Measurements from ENCODE around the gene PLXNA2.
A peak's percentile ranks its signal among the peaks of the same experiment; 100 is the strongest.

Gene PLXNA2

GRCh38 chr1:208181364-208181763, 62.8 kb downstream of the PLXNA2 start:
- H4K5ac ChIP-seq (ENCODE audit: low read length): no peak overlapping the region
- H3K56ac ChIP-seq (ENCODE audit: low read length): no peak overlapping the region
- H3K4me3 ChIP-seq (ENCODE audit: low read length): no peak overlapping the region
- H3K27ac ChIP-seq (ENCODE audit: low read depth, low read length): no peak overlapping the region
- no CpG with 5 or more reads among the region's 4 CpGs for WGBS (ENCODE audit: extremely low coverage, insufficient coverage, low lambda C conversion rate)
- H2BK15ac ChIP-seq (replicated peaks; ENCODE audit: low read depth): no peak overlapping the region
- H2AK5ac ChIP-seq (ENCODE audit: low read length): no peak overlapping the region
- no peak for DNase-seq
- no peak overlapping the region for H2BK5ac ChIP-seq (ENCODE audit: low read length)
- H3K79me1 ChIP-seq (ENCODE audit: low read length): peaks cover 8% of the 10 kb centered on the region
- peaks cover 23% of the 10 kb centered on the region for H3K4me1 ChIP-seq (ENCODE audit: control insufficient read depth, low read depth, low read length)
- H3K4ac ChIP-seq (ENCODE audit: low read depth, low read length): no peak overlapping the region
- H4K8ac ChIP-seq (ENCODE audit: low read depth, low read length): no peak overlapping the region
- H3K4me2 ChIP-seq (ENCODE audit: low read length): no peak overlapping the region
- no peak overlapping the region for H3K18ac ChIP-seq (ENCODE audit: low read length)
- H2BK120ac ChIP-seq (ENCODE audit: low read depth, low read length): no peak overlapping the region
- H3K36me3 ChIP-seq (ENCODE audit: control insufficient read depth, insufficient read depth, low read length): peaks cover 2% of the 10 kb centered on the region
- H3K23ac ChIP-seq (ENCODE audit: low read length): no peak overlapping the region
- no peaks in the 10 kb centered on the region for H3K27me3 ChIP-seq (ENCODE audit: insufficient read depth, low read length, poor library complexity)
- no peaks in the 10 kb centered on the region for H3K79me2 ChIP-seq (ENCODE audit: control insufficient read depth, insufficient read depth, low read length)
- H3K9ac ChIP-seq (ENCODE audit: low read length): no peak overlapping the region

DNA sequence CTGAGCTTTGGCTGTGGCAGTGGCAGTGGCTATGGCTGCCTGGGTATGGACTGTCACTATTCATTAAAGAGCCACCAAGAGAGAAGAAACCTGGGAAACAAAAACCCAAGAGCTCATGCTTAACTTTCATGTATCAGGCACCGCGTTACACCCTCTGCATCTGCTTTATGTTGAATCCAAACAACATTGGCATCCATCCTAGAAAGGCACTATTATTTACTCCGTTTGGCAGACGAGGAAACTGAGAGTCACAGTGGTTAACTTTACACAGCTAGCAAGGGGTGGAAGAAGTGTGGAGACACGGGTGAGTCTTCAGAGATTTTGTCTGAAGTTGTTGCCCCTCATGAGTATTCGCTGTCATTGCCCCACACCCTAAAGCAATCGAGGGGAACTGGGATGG, 63.8 kb downstream of the PLXNA2 start:
- peaks cover 5% of the 10 kb centered on the region for H3K79me1 ChIP-seq (ENCODE audit: low read length)
- no peak overlapping the region for H4K8ac ChIP-seq (ENCODE audit: low read depth, low read length)
- no peak overlapping the region for H3K9ac ChIP-seq (ENCODE audit: low read length)
- H3K56ac ChIP-seq (ENCODE audit: low read length): no peak overlapping the region
- H2BK120ac ChIP-seq (ENCODE audit: low read depth, low read length): no peak overlapping the region
- H3K4me2 ChIP-seq (ENCODE audit: low read length): no peak overlapping the region
- no peak overlapping the region for H3K27ac ChIP-seq (ENCODE audit: low read depth, low read length)
- no peak overlapping the region for H2AK5ac ChIP-seq (ENCODE audit: low read length)
- DNase-seq: no peak
- H3K4me3 ChIP-seq (ENCODE audit: low read length): no peak overlapping the region
- H3K4ac ChIP-seq (ENCODE audit: low read depth, low read length): no peak overlapping the region
- H3K23ac ChIP-seq (ENCODE audit: low read length): no peak overlapping the region
- H3K18ac ChIP-seq (ENCODE audit: low read length): no peak overlapping the region
- no peak overlapping the region for H2BK15ac ChIP-seq (replicated peaks; ENCODE audit: low read depth)
- no peaks in the 10 kb centered on the region for H3K79me2 ChIP-seq (ENCODE audit: control insufficient read depth, insufficient read depth, low read length)
- H3K36me3 ChIP-seq (ENCODE audit: control insufficient read depth, insufficient read depth, low read length): peaks cover 2% of the 10 kb centered on the region
- H3K27me3 ChIP-seq (ENCODE audit: insufficient read depth, low read length, poor library complexity): no peaks in the 10 kb centered on the region
- WGBS (ENCODE audit: extremely low coverage, insufficient coverage, low lambda C conversion rate): no CpG with 5 or more reads among the region's 7 CpGs
- peaks cover 23% of the 10 kb centered on the region for H3K4me1 ChIP-seq (ENCODE audit: control insufficient read depth, low read depth, low read length)
- no peak overlapping the region for H4K5ac ChIP-seq (ENCODE audit: low read length)
- no peak overlapping the region for H2BK5ac ChIP-seq (ENCODE audit: low read length)

GRCh38 chr1:208179961-208180409, 64.2 kb downstream of the PLXNA2 start:
- no peak overlapping the region for H3K4me2 ChIP-seq (ENCODE audit: low read length)
- H3K36me3 ChIP-seq (ENCODE audit: control insufficient read depth, insufficient read depth, low read length): peaks cover under 1% of the 10 kb centered on the region
- H4K5ac ChIP-seq (ENCODE audit: low read length): no peak overlapping the region
- no peaks in the 10 kb centered on the region for H3K27me3 ChIP-seq (ENCODE audit: insufficient read depth, low read length, poor library complexity)
- H3K56ac ChIP-seq (ENCODE audit: low read length): no peak overlapping the region
- no peak overlapping the region for H3K18ac ChIP-seq (ENCODE audit: low read length)
- no peak overlapping the region for H4K8ac ChIP-seq (ENCODE audit: low read depth, low read length)
- H3K27ac ChIP-seq (ENCODE audit: low read depth, low read length): no peak overlapping the region
- no peak overlapping the region for H3K4me3 ChIP-seq (ENCODE audit: low read length)
- no peaks in the 10 kb centered on the region for H3K79me2 ChIP-seq (ENCODE audit: control insufficient read depth, insufficient read depth, low read length)
- no peak overlapping the region for H2BK5ac ChIP-seq (ENCODE audit: low read length)
- H2BK15ac ChIP-seq (replicated peaks; ENCODE audit: low read depth): no peak overlapping the region
- peak; percentile 69 for DNase-seq
- H2BK120ac ChIP-seq (ENCODE audit: low read depth, low read length): no peak overlapping the region
- WGBS (ENCODE audit: extremely low coverage, insufficient coverage, low lambda C conversion rate): no CpG with 5 or more reads among the region's 7 CpGs
- H3K4me1 ChIP-seq (ENCODE audit: control insufficient read depth, low read depth, low read length): peaks cover 26% of the 10 kb centered on the region
- no peak overlapping the region for H3K9ac ChIP-seq (ENCODE audit: low read length)
- H3K79me1 ChIP-seq (ENCODE audit: low read length): peaks cover 5% of the 10 kb centered on the region
- no peak overlapping the region for H3K4ac ChIP-seq (ENCODE audit: low read depth, low read length)
- H2AK5ac ChIP-seq (ENCODE audit: low read length): no peak overlapping the region
- H3K23ac ChIP-seq (ENCODE audit: low read length): no peak overlapping the region

DNA sequence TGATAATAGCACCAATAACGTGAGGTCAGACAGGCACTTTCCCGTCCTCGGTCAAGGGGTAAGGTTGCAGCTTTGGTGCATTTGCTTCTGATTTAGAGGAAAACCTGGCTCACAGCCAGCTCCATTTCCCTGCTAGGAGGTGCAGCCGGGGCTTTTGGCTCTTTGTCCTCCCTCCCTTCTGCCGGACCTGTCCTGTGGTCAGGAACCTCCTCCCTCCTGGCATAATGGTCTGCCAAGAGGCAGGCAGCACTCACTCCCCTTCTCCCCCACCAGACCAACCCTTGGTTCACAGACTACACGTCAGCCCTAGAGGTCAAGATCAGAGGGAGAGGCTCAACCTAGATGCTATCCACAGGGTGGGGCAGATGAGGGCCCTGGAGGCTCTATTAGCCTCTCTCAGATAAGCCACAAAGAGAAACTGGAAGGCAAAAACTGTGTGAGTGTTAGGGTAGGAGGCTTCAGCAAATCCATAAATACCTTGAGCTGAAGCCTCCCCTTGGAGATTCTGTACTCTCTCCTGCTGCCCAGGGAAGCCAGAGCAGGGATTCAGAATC, 64.8 kb downstream of the PLXNA2 start:
- H3K79me1 ChIP-seq (ENCODE audit: low read length): peaks cover 6% of the 10 kb centered on the region
- no peak overlapping the region for H2BK120ac ChIP-seq (ENCODE audit: low read depth, low read length)
- DNase-seq: peak; percentile 43
- H3K4me1 ChIP-seq (ENCODE audit: control insufficient read depth, low read depth, low read length): peaks cover 30% of the 10 kb centered on the region
- no peak overlapping the region for H3K4me2 ChIP-seq (ENCODE audit: low read length)
- H3K9ac ChIP-seq (ENCODE audit: low read length): no peak overlapping the region
- no peak overlapping the region for H3K4me3 ChIP-seq (ENCODE audit: low read length)
- H3K23ac ChIP-seq (ENCODE audit: low read length): no peak overlapping the region
- H3K27ac ChIP-seq (ENCODE audit: low read depth, low read length): no peak overlapping the region
- no peaks in the 10 kb centered on the region for H3K79me2 ChIP-seq (ENCODE audit: control insufficient read depth, insufficient read depth, low read length)
- no peaks in the 10 kb centered on the region for H3K27me3 ChIP-seq (ENCODE audit: insufficient read depth, low read length, poor library complexity)
- no peak overlapping the region for H4K5ac ChIP-seq (ENCODE audit: low read length)
- no peak overlapping the region for H3K4ac ChIP-seq (ENCODE audit: low read depth, low read length)
- H3K36me3 ChIP-seq (ENCODE audit: control insufficient read depth, insufficient read depth, low read length): no peaks in the 10 kb centered on the region
- no peak overlapping the region for H3K18ac ChIP-seq (ENCODE audit: low read length)
- H2AK5ac ChIP-seq (ENCODE audit: low read length): no peak overlapping the region
- no peak overlapping the region for H2BK5ac ChIP-seq (ENCODE audit: low read length)
- no peak overlapping the region for H3K56ac ChIP-seq (ENCODE audit: low read length)
- no peak overlapping the region for H2BK15ac ChIP-seq (replicated peaks; ENCODE audit: low read depth)
- WGBS (ENCODE audit: extremely low coverage, insufficient coverage, low lambda C conversion rate): no CpG with 5 or more reads among the region's 6 CpGs
- no peak overlapping the region for H4K8ac ChIP-seq (ENCODE audit: low read depth, low read length)

DNA sequence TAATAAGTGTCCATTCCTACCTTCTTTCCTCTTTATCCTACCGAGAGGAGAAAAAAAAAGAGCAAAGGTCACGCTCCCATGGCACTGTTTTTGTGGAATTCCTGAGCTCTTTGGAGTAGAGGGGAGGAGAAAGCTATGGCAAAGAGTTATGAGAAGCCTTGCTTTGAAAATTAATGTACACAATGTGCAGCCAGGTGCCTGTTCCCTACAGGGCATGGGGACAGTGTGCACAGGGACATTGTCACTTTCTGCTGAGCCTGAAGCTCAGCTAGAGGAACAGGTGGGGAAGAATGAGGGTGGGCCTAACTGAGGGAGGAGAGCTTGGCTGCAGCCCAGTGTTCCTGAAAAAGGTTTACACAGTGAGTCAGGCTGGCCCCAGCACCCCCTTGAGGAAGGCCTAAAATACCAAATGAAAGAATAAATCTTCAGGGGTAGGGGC, 66.1 kb downstream of the PLXNA2 start:
- no CpG with 5 or more reads among the region's 2 CpGs for WGBS (ENCODE audit: extremely low coverage, insufficient coverage, low lambda C conversion rate)
- no peaks in the 10 kb centered on the region for H3K79me2 ChIP-seq (ENCODE audit: control insufficient read depth, insufficient read depth, low read length)
- no peak overlapping the region for H3K4me3 ChIP-seq (ENCODE audit: low read length)
- H2BK120ac ChIP-seq (ENCODE audit: low read depth, low read length): no peak overlapping the region
- H3K36me3 ChIP-seq (ENCODE audit: control insufficient read depth, insufficient read depth, low read length): peaks cover 3% of the 10 kb centered on the region
- H4K8ac ChIP-seq (ENCODE audit: low read depth, low read length): no peak overlapping the region
- H3K23ac ChIP-seq (ENCODE audit: low read length): peak overlapping the region; percentile 6
- H2AK5ac ChIP-seq (ENCODE audit: low read length): no peak overlapping the region
- H3K27me3 ChIP-seq (ENCODE audit: insufficient read depth, low read length, poor library complexity): no peaks in the 10 kb centered on the region
- no peak overlapping the region for H3K4ac ChIP-seq (ENCODE audit: low read depth, low read length)
- H3K4me2 ChIP-seq (ENCODE audit: low read length): no peak overlapping the region
- H3K27ac ChIP-seq (ENCODE audit: low read depth, low read length): no peak overlapping the region
- H3K9ac ChIP-seq (ENCODE audit: low read length): no peak overlapping the region
- peaks cover 30% of the 10 kb centered on the region for H3K4me1 ChIP-seq (ENCODE audit: control insufficient read depth, low read depth, low read length)
- no peak overlapping the region for H2BK15ac ChIP-seq (replicated peaks; ENCODE audit: low read depth)
- DNase-seq: peak; percentile 44
- no peak overlapping the region for H3K18ac ChIP-seq (ENCODE audit: low read length)
- no peak overlapping the region for H2BK5ac ChIP-seq (ENCODE audit: low read length)
- peaks cover 6% of the 10 kb centered on the region for H3K79me1 ChIP-seq (ENCODE audit: low read length)
- H4K5ac ChIP-seq (ENCODE audit: low read length): no peak overlapping the region
- H3K56ac ChIP-seq (ENCODE audit: low read length): no peak overlapping the region

DNA sequence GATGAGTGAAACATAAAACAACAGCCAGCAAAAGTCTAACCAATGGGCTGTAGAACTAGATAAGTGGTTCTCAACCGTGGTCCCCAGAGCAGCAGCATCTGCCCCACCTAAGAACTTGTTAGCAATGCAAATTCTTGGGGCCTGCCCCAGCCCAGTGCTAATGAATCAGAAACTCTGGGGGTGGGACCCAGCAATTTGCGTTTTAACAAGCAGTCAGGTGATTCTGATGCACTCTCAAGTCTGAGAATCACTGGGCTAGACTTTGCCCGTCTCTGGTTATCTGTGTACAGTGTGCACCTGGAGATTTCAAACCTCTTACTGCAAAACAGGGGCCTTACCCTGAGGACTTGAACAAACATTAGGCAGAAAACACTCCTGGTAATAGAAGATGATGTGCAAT, 66.5 kb downstream of the PLXNA2 start:
- Histone ChIP-seq H3K79me2 (ENCODE audit: control insufficient read depth, insufficient read depth, low read length) (no peaks in the 10 kb centered on the region), H3K27ac (ENCODE audit: low read depth, low read length) (no peak overlapping the region), H4K5ac (ENCODE audit: low read length) (no peak overlapping the region), H3K36me3 (ENCODE audit: control insufficient read depth, insufficient read depth, low read length) (peaks cover 3% of the 10 kb centered on the region), H4K8ac (ENCODE audit: low read depth, low read length) (no peak overlapping the region), H2BK5ac (ENCODE audit: low read length) (no peak overlapping the region), H2BK15ac (replicated peaks; ENCODE audit: low read depth) (no peak overlapping the region), H3K23ac (ENCODE audit: low read length) (no peak overlapping the region), H2BK120ac (ENCODE audit: low read depth, low read length) (no peak overlapping the region), H3K79me1 (ENCODE audit: low read length) (peaks cover 6% of the 10 kb centered on the region), H3K4me2 (ENCODE audit: low read length) (no peak overlapping the region), H3K27me3 (ENCODE audit: insufficient read depth, low read length, poor library complexity) (no peaks in the 10 kb centered on the region), H3K4ac (ENCODE audit: low read depth, low read length) (no peak overlapping the region), H2AK5ac (ENCODE audit: low read length) (no peak overlapping the region), H3K56ac (ENCODE audit: low read length) (no peak overlapping the region), H3K18ac (ENCODE audit: low read length) (no peak overlapping the region), H3K4me3 (ENCODE audit: low read length) (no peak overlapping the region), H3K4me1 (ENCODE audit: control insufficient read depth, low read depth, low read length) (peaks cover 30% of the 10 kb centered on the region), H3K9ac (ENCODE audit: low read length) (no peak overlapping the region)
- DNase-seq: peak; percentile 33
- no CpG with 5 or more reads among the region's 3 CpGs for WGBS (ENCODE audit: extremely low coverage, insufficient coverage, low lambda C conversion rate)

All from mesendoderm (in vitro differentiated cells).